ENCODE data around the gene ADAM19. TPM values are rescaled to one million over a fixed set of nuclear protein-coding genes. Genes with fewer than 3 reads are reported as not detected.

ADAM19 gene
- polyA plus RNA-seq, 1 donor from 2014 or later, result 9.9 TPM

- Histone ChIP-seq H3K9ac (ENCODE audit: low read length) (no peak overlapping the region), H3K4me3 (ENCODE audit: low read length) (no peak overlapping the region), H3K9me3 (ENCODE audit: low read length) (no peaks in the 10 kb centered on the region), H3K36me3 (ENCODE audit: insufficient read depth, low read length) (peaks cover 21% of the 10 kb centered on the region), H2AFZ (ENCODE audit: low read depth, low read length) (no peak overlapping the region), H3K27me3 (ENCODE audit: insufficient read depth, low read depth, low read length) (no peaks in the 10 kb centered on the region), H4K20me1 (ENCODE audit: insufficient read depth) (no peaks in the 10 kb centered on the region), H3F3A (ENCODE audit: insufficient read depth, low read length, poor library complexity, severe bottlenecking) (no peaks in the 10 kb centered on the region), H3K9me2 (ENCODE audit: insufficient read depth, low read length) (no peaks in the 10 kb centered on the region), H3K79me2 (replicated peaks; ENCODE audit: insufficient read depth, low read length) (no peaks in the 10 kb centered on the region), H3K4me2 (ENCODE audit: low read length) (no peak overlapping the region), H3K27ac (ENCODE audit: low read length) (no peak overlapping the region)
- TF ChIP-seq REST (IDR thresholded peaks at IDR 0.05; ENCODE audit: borderline replicate concordance), result no peak
- no peak for TF ChIP-seq RAD21 (conservative IDR thresholded peaks at IDR 0.05)
- TF ChIP-seq MXI1 (conservative IDR thresholded peaks at IDR 0.05; ENCODE audit: poor library complexity, severe bottlenecking), result no peak
- TF ChIP-seq EP300 (conservative IDR thresholded peaks at IDR 0.05; ENCODE audit: poor library complexity, severe bottlenecking), result no peak
- no peak for TF ChIP-seq EZH2 (IDR thresholded peaks at IDR 0.05; ENCODE audit: borderline replicate concordance, insufficient read depth, low read length, poor library complexity, severe bottlenecking)
- no peak for TF ChIP-seq TAF1 (IDR thresholded peaks at IDR 0.05; ENCODE audit: low read depth)
- no peak for TF ChIP-seq POLR2AphosphoS5 (IDR thresholded peaks at IDR 0.05)
- TF ChIP-seq SMC3 (conservative IDR thresholded peaks at IDR 0.05; ENCODE audit: poor library complexity), result no peak
- no peak for TF ChIP-seq CTCF (IDR thresholded peaks at IDR 0.05; ENCODE audit: poor library complexity, severe bottlenecking)
Observed at GRCh38 chr5:157509093-157509492, 66.5 kb downstream of the ADAM19 start.

- no peaks in the 10 kb centered on the region for H4K20me1 ChIP-seq (ENCODE audit: insufficient read depth)
- no peaks in the 10 kb centered on the region for H3K9me2 ChIP-seq (ENCODE audit: insufficient read depth, low read length)
- H3K27me3 ChIP-seq (ENCODE audit: insufficient read depth, low read depth, low read length), result no peaks in the 10 kb centered on the region
- H2AFZ ChIP-seq (ENCODE audit: low read depth, low read length), result no peak overlapping the region
- no peak overlapping the region for H3K9ac ChIP-seq (ENCODE audit: low read length)
- no peak overlapping the region for H3K27ac ChIP-seq (ENCODE audit: low read length)
- no peak overlapping the region for H3K4me2 ChIP-seq (ENCODE audit: low read length)
- no peak overlapping the region for H3K4me3 ChIP-seq (ENCODE audit: low read length)
- no peaks in the 10 kb centered on the region for H3K79me2 ChIP-seq (replicated peaks; ENCODE audit: insufficient read depth, low read length)
- H3F3A ChIP-seq (ENCODE audit: insufficient read depth, low read length, poor library complexity, severe bottlenecking), result no peaks in the 10 kb centered on the region
- no peaks in the 10 kb centered on the region for H3K9me3 ChIP-seq (ENCODE audit: low read length)
- no peak for TF ChIP-seq MXI1 (conservative IDR thresholded peaks at IDR 0.05; ENCODE audit: poor library complexity, severe bottlenecking)
- no peak for TF ChIP-seq TAF1 (IDR thresholded peaks at IDR 0.05; ENCODE audit: low read depth)
- no peak for TF ChIP-seq EP300 (conservative IDR thresholded peaks at IDR 0.05; ENCODE audit: poor library complexity, severe bottlenecking)
- TF ChIP-seq CTCF (IDR thresholded peaks at IDR 0.05; ENCODE audit: poor library complexity, severe bottlenecking), result no peak
- no peak for TF ChIP-seq RAD21 (conservative IDR thresholded peaks at IDR 0.05)
- TF ChIP-seq SMC3 (conservative IDR thresholded peaks at IDR 0.05; ENCODE audit: poor library complexity), result no peak
- no peak for TF ChIP-seq REST (IDR thresholded peaks at IDR 0.05; ENCODE audit: borderline replicate concordance)
- no peak for TF ChIP-seq EZH2 (IDR thresholded peaks at IDR 0.05; ENCODE audit: borderline replicate concordance, insufficient read depth, low read length, poor library complexity, severe bottlenecking)
- no peak for TF ChIP-seq POLR2AphosphoS5 (IDR thresholded peaks at IDR 0.05)
- H3K36me3 ChIP-seq (ENCODE audit: insufficient read depth, low read length), result peaks cover 8% of the 10 kb centered on the region
Observed at GRCh38 chr5:157506981-157507780, 68.4 kb downstream of the ADAM19 start.
